H9 (cell line): ENCODE measurements around the gene PLB1. TPM values are rescaled to one million over a fixed set of nuclear protein-coding genes. Genes with fewer than 3 reads are reported as not detected.

Experiments
- DNase-seq: peaks from one replicate; pipeline ENCODE4 v3.0.0-alpha.2; 2017
- H2AFZ ChIP-seq: one replicate; pipeline ENCODE4 v1.6.1; 2013; ENCODE audit warnings: mild to moderate bottlenecking, low read length, control low read depth, moderate library complexity
- H2AK5ac ChIP-seq: 2 replicates; pipeline ENCODE4 v1.6.1; 2013; ENCODE audit warnings: low read length, control low read depth, mixed read lengths; ENCODE audit not compliant: insufficient read length
- H2BK120ac ChIP-seq: one replicate; pipeline ENCODE4 v1.6.1; 2013; ENCODE audit warnings: low read depth, mild to moderate bottlenecking, low read length, control low read depth, inconsistent platforms; ENCODE audit not compliant: poor library complexity, severe bottlenecking
- H2BK12ac ChIP-seq: 2 replicates; pipeline ENCODE4 v1.6.1; 2013; ENCODE audit warnings: low read length, control low read depth, mixed read lengths, low read depth; ENCODE audit not compliant: insufficient read length
- H2BK15ac ChIP-seq: 2 replicates; pipeline ENCODE4 v1.6.1; 2013; ENCODE audit warnings: low read depth, low read length, control low read depth
- H2BK20ac ChIP-seq: one replicate; pipeline ENCODE4 v1.6.1; 2013; ENCODE audit warnings: low read depth, mild to moderate bottlenecking, low read length, control low read depth, inconsistent platforms; ENCODE audit not compliant: poor library complexity, severe bottlenecking
- H2BK5ac ChIP-seq: 2 replicates; pipeline ENCODE4 v1.6.1; 2013; ENCODE audit warnings: low read length, control low read depth, mixed read lengths; ENCODE audit not compliant: insufficient read length
- H3K14ac ChIP-seq: 2 replicates; pipeline ENCODE4 v1.6.1; 2013; ENCODE audit warnings: low read length, control low read depth; ENCODE audit not compliant: insufficient read depth
- H3K18ac ChIP-seq: 2 replicates; pipeline ENCODE4 v1.6.1; 2013; ENCODE audit warnings: low read depth, mild to moderate bottlenecking, mixed read lengths, low read length, control low read depth; ENCODE audit not compliant: insufficient read length
- H3K23ac ChIP-seq: 2 replicates; pipeline ENCODE4 v1.6.1; 2013; ENCODE audit warnings: low read length, control low read depth, mixed read lengths, low read depth; ENCODE audit not compliant: insufficient read length
- H3K23me2 ChIP-seq: 2 replicates; pipeline ENCODE4 v1.6.1; 2013; ENCODE audit warnings: low read depth, mild to moderate bottlenecking, mixed read lengths, low read length, control low read depth; ENCODE audit not compliant: insufficient read length, poor library complexity, severe bottlenecking
- H3K27ac ChIP-seq: 2 replicates; pipeline ENCODE4 v1.5.1; 2013; ENCODE audit warnings: low read length, control low read depth, mixed read lengths, low read depth; ENCODE audit not compliant: insufficient read length
- H3K27me3 ChIP-seq: 2 replicates; pipeline ENCODE4 v1.6.1; 2013; ENCODE audit warnings: low read length, control low read depth, inconsistent platforms; ENCODE audit not compliant: insufficient read depth
- H3K4ac ChIP-seq: 2 replicates; pipeline ENCODE4 v1.6.1; 2013; ENCODE audit warnings: low read depth, mild to moderate bottlenecking, control low read depth, inconsistent platforms, low read length, moderate library complexity
- H3K4me1 ChIP-seq: 2 replicates; pipeline ENCODE4 v1.6.1; 2013; ENCODE audit warnings: low read length, control low read depth, inconsistent platforms; ENCODE audit not compliant: insufficient read depth
- H3K4me2 ChIP-seq: 2 replicates; pipeline ENCODE4 v1.6.1; 2013; ENCODE audit warnings: low read length, control low read depth, mixed read lengths; ENCODE audit not compliant: insufficient read length, insufficient read depth
- H3K56ac ChIP-seq: 2 replicates; pipeline ENCODE4 v1.6.1; 2013; ENCODE audit warnings: low read depth, mild to moderate bottlenecking, mixed read lengths, low read length, control low read depth; ENCODE audit not compliant: insufficient read length
- H3K79me1 ChIP-seq: 2 replicates; pipeline ENCODE4 v1.6.1; 2013; ENCODE audit warnings: low read depth, mild to moderate bottlenecking, moderate library complexity, low read length, control low read depth, inconsistent platforms; ENCODE audit not compliant: insufficient read depth, poor library complexity, severe bottlenecking
- H3K79me2 ChIP-seq: 2 replicates; pipeline ENCODE4 v1.6.1; 2013; ENCODE audit warnings: low read length, control low read depth, inconsistent platforms; ENCODE audit not compliant: insufficient read depth
- H3K9ac ChIP-seq: 2 replicates; pipeline ENCODE4 v1.6.1; 2013; ENCODE audit warnings: low read length, control low read depth, mixed read lengths; ENCODE audit not compliant: insufficient read length; ENCODE audit errors: extremely low read depth
- H3K9me3 ChIP-seq: one replicate; pipeline ENCODE4 v1.6.1; 2013; ENCODE audit warnings: low read depth, low read length, inconsistent platforms; ENCODE audit not compliant: control insufficient read depth
- H3T11ph ChIP-seq: one replicate; pipeline ENCODE4 v1.6.1; 2013; ENCODE audit warnings: mild to moderate bottlenecking, low read length, control low read depth, inconsistent platforms
- H4K20me1 ChIP-seq: one replicate; pipeline ENCODE4 v1.6.1; 2013; ENCODE audit not compliant: control insufficient read depth, insufficient read length, insufficient read depth
- H4K5ac ChIP-seq: 2 replicates; pipeline ENCODE4 v1.6.1; 2013; ENCODE audit warnings: low read depth, mild to moderate bottlenecking, mixed read lengths, low read length, control low read depth; ENCODE audit not compliant: insufficient read length
- H4K8ac ChIP-seq: replicated peaks from 2 replicates; pipeline ENCODE4 v1.6.1; 2013; ENCODE audit warnings: low read length, control low read depth, mixed read lengths, low read depth; ENCODE audit not compliant: insufficient read length
- H4K91ac ChIP-seq: 2 replicates; pipeline ENCODE4 v1.6.1; 2013; ENCODE audit warnings: low read depth, mild to moderate bottlenecking, moderate library complexity, mixed read lengths, low read length, control low read depth; ENCODE audit not compliant: insufficient read length
- H3K27ac Mint-ChIP-seq, 3 experiments: 2 replicates in 2 of 3; 3 replicates in 1 of 3; pipeline ENCODE4 v1.8.0; 2020 to 2021; ENCODE audit warnings: mixed read lengths in 3 of 3, mild to moderate bottlenecking in 1 of 3, moderate library complexity in 1 of 3
- H3K27me3 Mint-ChIP-seq: 2 replicates; pipeline ENCODE4 v1.8.0; 2021; ENCODE audit warnings: low read depth, mild to moderate bottlenecking, moderate library complexity, mixed read lengths
- H3K36me3 Mint-ChIP-seq, 3 experiments: 2 replicates in 2 of 3; 3 replicates in 1 of 3; pipeline ENCODE4 v1.8.0; 2020 to 2021; ENCODE audit warnings: low read depth in 3 of 3, mixed read lengths in 3 of 3; ENCODE audit not compliant: insufficient read depth in 1 of 3
- H3K4me1 Mint-ChIP-seq, 2 experiments: 2 replicates each; pipeline ENCODE4 v1.8.0; 2020; ENCODE audit warnings: mixed read lengths in 2 of 2
- H3K4me3 Mint-ChIP-seq, 2 experiments: 2 replicates in 1 of 2; 3 replicates in 1 of 2; pipeline ENCODE4 v1.8.0; 2020 to 2021; ENCODE audit warnings: mild to moderate bottlenecking in 2 of 2, mixed read lengths in 2 of 2, moderate library complexity in 1 of 2
- H3K9me3 Mint-ChIP-seq, 2 experiments: 2 replicates in 1 of 2; 3 replicates in 1 of 2; pipeline ENCODE4 v1.8.0; 2020; ENCODE audit warnings: mild to moderate bottlenecking in 2 of 2, mixed read lengths in 2 of 2, moderate library complexity in 1 of 2
- WGBS: extraction: QIAGEN DNeasy Blood & Tissue Kit; methylation state at CpG from one replicate; pipeline ENCODE4 v1.1.7; 2013; ENCODE audit warnings: missing lambda C conversion rate, low lambda C conversion rate, mixed read lengths; ENCODE audit not compliant: insufficient read length; ENCODE audit errors: extremely low coverage; 5-methylcytosine and 5-hydroxymethylcytosine counted together
- total RNA-seq: library from RNA; stranded (reverse); gene quantifications from 2 replicates; pipeline ENCODE4 v1.2.1, GENCODE V29; 2021
- TF ChIP-seq, protein P1 (sequence below): fragments of 200-600 bp; sonication (generic); conservative IDR thresholded peaks from 3 replicates; pipeline ENCODE4 v1.8.0; 2021; ENCODE audit warnings: antibody characterized with exemption, mild to moderate bottlenecking

PLB1 gene
- total RNA-seq, 1 experiment from 2014 or later: not detected

DNA sequence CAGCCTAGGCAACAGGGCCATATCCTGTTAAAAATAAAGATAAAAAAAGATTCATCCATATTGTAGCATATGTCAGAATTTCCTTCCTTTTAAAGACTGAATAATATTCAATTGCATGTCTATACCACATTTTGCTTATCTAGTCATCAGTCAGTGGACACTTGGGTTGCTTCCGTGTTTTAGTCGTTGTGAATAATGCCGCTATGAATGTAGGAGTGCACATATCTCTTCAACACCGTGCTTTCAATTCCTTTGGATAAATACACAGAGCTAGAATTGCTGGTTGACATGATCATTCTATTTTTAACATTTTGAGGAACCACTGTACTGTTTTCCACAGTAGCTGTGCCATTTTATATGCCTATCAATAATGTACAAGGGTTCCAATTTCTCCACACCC lies 14.0 kb upstream of the PLB1 start:
- Histone ChIP-seq H3K27ac (no peak overlapping the region), H2BK12ac (no peak overlapping the region), H2BK20ac (no peak overlapping the region), H4K8ac (no peak overlapping the region), H4K5ac (no peak overlapping the region), H4K20me1 (no peaks in the 10 kb centered on the region), H3K4me2 (no peak overlapping the region), H2AK5ac (no peak overlapping the region), H3K14ac (no peak overlapping the region), H3K18ac (no peak overlapping the region), H3K9me3 (no peaks in the 10 kb centered on the region), H3K79me1 (no peaks in the 10 kb centered on the region), H3K56ac (no peak overlapping the region), H3T11ph (no peak overlapping the region), H3K23ac (no peak overlapping the region), H3K23me2 (no peaks in the 10 kb centered on the region), H2AFZ (no peak overlapping the region), H3K27me3 (no peaks in the 10 kb centered on the region), H3K4me1 (no peaks in the 10 kb centered on the region), H3K4ac (no peak overlapping the region), H2BK15ac (no peak overlapping the region), H3K9ac (no peak overlapping the region), H2BK5ac (no peak overlapping the region), H4K91ac (no peak overlapping the region), H2BK120ac (no peak overlapping the region), H3K79me2 (no peaks in the 10 kb centered on the region)
- Mint-ChIP-seq H3K4me1 (no peaks in the 10 kb centered on the region), H3K9me3 (no peaks in the 10 kb centered on the region; a peak in 2 of 5 replicates), H3K36me3 (no peaks in the 10 kb centered on the region), H3K4me3 (no peak overlapping the region), H3K27ac (no peak overlapping the region), H3K27me3 (peaks cover 5% of the 10 kb centered on the region)
- no CpG with 5 or more reads among the region's 4 CpGs for WGBS
- TF ChIP-seq, protein P1, sequence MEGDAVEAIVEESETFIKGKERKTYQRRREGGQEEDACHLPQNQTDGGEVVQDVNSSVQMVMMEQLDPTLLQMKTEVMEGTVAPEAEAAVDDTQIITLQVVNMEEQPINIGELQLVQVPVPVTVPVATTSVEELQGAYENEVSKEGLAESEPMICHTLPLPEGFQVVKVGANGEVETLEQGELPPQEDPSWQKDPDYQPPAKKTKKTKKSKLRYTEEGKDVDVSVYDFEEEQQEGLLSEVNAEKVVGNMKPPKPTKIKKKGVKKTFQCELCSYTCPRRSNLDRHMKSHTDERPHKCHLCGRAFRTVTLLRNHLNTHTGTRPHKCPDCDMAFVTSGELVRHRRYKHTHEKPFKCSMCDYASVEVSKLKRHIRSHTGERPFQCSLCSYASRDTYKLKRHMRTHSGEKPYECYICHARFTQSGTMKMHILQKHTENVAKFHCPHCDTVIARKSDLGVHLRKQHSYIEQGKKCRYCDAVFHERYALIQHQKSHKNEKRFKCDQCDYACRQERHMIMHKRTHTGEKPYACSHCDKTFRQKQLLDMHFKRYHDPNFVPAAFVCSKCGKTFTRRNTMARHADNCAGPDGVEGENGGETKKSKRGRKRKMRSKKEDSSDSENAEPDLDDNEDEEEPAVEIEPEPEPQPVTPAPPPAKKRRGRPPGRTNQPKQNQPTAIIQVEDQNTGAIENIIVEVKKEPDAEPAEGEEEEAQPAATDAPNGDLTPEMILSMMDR: no peak
- no peak for DNase-seq
